Panc1 (cell line): ENCODE data around the gene GFER. TPM values are rescaled to one million over a fixed set of nuclear protein-coding genes. Genes with fewer than 3 reads are reported as not detected.
"Not testable (repeated sequence)": the region's sequence is repeated elsewhere in the genome, so short reads cannot be mapped to it uniquely, and the experiment has no call there.

Source experiments
- ATAC-seq: fragments of 200-7000 bp; cut with Tn5 transposase; 2 replicates; pipeline ENCODE4 v1.9.1; 2020; ENCODE audit warnings: mild to moderate bottlenecking, moderate library complexity
- BruUV-seq: library from RNA; stranded (reverse); fragments of 400-500 nt; replicated peaks from 2 replicates; lab custom pipeline; 2021; lab: Mats Ljungman, UMichigan
- CTCF ChIA-PET: fragments of 300-600 bp; sonication (Branson Sonifier 250); formaldehyde crosslinking; loops from one replicate; lab custom pipeline; 2022; ENCODE audit warnings: antibody characterized with exemption; lab: Charles Lee
- POLR2A ChIA-PET: fragments of 300-600 bp; sonication (Branson Sonifier 250); formaldehyde crosslinking; loops from one replicate; lab custom pipeline; 2022; ENCODE audit warnings: antibody characterized with exemption; lab: Charles Lee
- DNase-seq: peaks from one replicate; pipeline ENCODE4 v3.0.0-alpha.2; 2010; ENCODE audit warnings: low read depth, low spot score
- H3K27ac ChIP-seq: 2 replicates; pipeline ENCODE4 v1.5.1; 2011; ENCODE audit warnings: mild to moderate bottlenecking, low read length, inconsistent platforms
- H3K27me3 ChIP-seq: fragments of 200-500 bp; sonication (Bioruptor generic); 2 replicates; pipeline ENCODE4 v1.6.0; 2014; ENCODE audit warnings: low read length, inconsistent platforms; ENCODE audit not compliant: control insufficient read depth, insufficient read depth
- H3K36me3 ChIP-seq: fragments of 200-500 bp; sonication (Bioruptor generic); 2 replicates; pipeline ENCODE4 v1.5.1; 2014; ENCODE audit warnings: inconsistent platforms, mild to moderate bottlenecking, low read length, moderate library complexity; ENCODE audit not compliant: control insufficient read depth, insufficient read depth
- H3K4me1 ChIP-seq: 2 replicates; pipeline ENCODE4 v1.5.1; 2011; ENCODE audit warnings: inconsistent platforms, mild to moderate bottlenecking, low read length, moderate library complexity; ENCODE audit not compliant: control insufficient read depth, insufficient read depth
- H3K4me3 ChIP-seq, 2 experiments: 2 replicates each; pipeline ENCODE4 v1.5.1; 2011 to 2012; ENCODE audit warnings: low read depth in 2 of 2, low read length in 2 of 2, mild to moderate bottlenecking in 2 of 2, inconsistent platforms in 1 of 2, moderate library complexity in 1 of 2
- H3K9me3 ChIP-seq: fragments of 200-500 bp; sonication (Bioruptor generic); 2 replicates; pipeline ENCODE4 v1.5.1; 2014; ENCODE audit warnings: low read depth, mild to moderate bottlenecking, inconsistent platforms, low read length, moderate library complexity; ENCODE audit not compliant: control insufficient read depth, insufficient read depth
- POLR2AphosphoS5 ChIP-seq: IDR thresholded peaks from 2 replicates; pipeline ENCODE4 v1.6.1; 2012; ENCODE audit warnings: mild to moderate bottlenecking, low read depth, low read length, moderate library complexity
- SIN3A ChIP-seq: IDR thresholded peaks from 2 replicates; pipeline ENCODE4 v1.6.1; 2012; ENCODE audit warnings: low read depth, mild to moderate bottlenecking, low read length, moderate library complexity, borderline replicate concordance; ENCODE audit not compliant: insufficient read depth
- TCF7L2 ChIP-seq: IDR thresholded peaks from 2 replicates; pipeline ENCODE4 v1.6.1; 2011; ENCODE audit warnings: mild to moderate bottlenecking, low read depth, low read length, inconsistent platforms
- in situ Hi-C: cut with HindIII; loops from 2 replicates; pipeline ENCODE4 v1.10.0; 2016; ENCODE audit warnings: low sequenced_read_pairs, low pct_unique_long_range_greater_than_20kb
- intact Hi-C: fragments of 100-400 bp; cut with micrococcal nuclease; formaldehyde crosslinking; loops from one replicate; pipeline ENCODE4 v1.10.0; 2022; ENCODE audit not compliant: unreplicated experiment
- total RNA-seq: library from RNA; stranded (reverse); gene quantifications from one replicate; pipeline ENCODE4 v1.2.1, GENCODE V29; 2021; ENCODE audit not compliant: unreplicated experiment
- TF ChIP-seq, protein P1 (sequence below): fragments of 450-650 bp; IDR thresholded peaks from 2 replicates; pipeline ENCODE4 v1.5.1; 2017; ENCODE audit warnings: mild to moderate bottlenecking
- TF ChIP-seq, protein P2 (sequence below), 2 experiments: IDR thresholded peaks; 2 replicates each; pipeline ENCODE4 v1.6.1; 2011 to 2012; ENCODE audit warnings: low read depth in 2 of 2, control low read depth in 1 of 2, low read length in 1 of 2, mild to moderate bottlenecking in 1 of 2, moderate library complexity in 1 of 2; ENCODE audit not compliant: insufficient read depth in 1 of 2

The GFER gene
- total RNA-seq, 1 experiment from 2014 or later: 49.2 TPM

DNA sequence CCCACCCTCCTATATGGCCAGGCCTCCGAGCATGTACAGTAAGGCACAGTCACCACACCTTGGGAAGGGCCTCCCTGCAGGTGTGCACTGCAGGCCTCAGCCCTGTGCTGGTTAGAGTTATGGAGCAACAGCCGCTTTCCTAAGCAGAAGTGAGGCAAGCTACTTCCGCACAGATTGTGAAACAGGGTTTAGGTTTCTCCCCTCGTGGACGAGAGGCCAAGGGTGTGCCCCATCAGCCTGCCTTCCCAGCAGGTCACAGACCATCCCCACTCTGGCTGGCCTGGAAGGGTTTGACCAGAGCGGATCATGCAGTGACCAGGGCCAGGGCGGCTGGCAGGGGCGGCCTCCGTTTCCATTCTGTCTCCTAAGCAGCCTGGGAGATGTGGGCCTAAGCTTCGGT, 45.7 kb upstream of the GFER start:
- intact Hi-C loops (no loop called here), in situ Hi-C loops (no loop called here)
- Histone ChIP-seq H3K4me1 (peaks cover 11% of the 10 kb centered on the region), H3K36me3 (no peaks in the 10 kb centered on the region; the same call in 1 of the 2 replicates), H3K27ac (no peak overlapping the region), H3K9me3 (no peaks in the 10 kb centered on the region), H3K27me3 (no peaks in the 10 kb centered on the region), H3K4me3 (no peak overlapping the region)
- BruUV-seq: no TSS peak
- DNase-seq: no peak
- ATAC-seq: no peak
- ChIA-PET CTCF (no interaction called here), POLR2A (no interaction called here)
- TF ChIP-seq TCF7L2: no peak
- TF ChIP-seq, protein P1, sequence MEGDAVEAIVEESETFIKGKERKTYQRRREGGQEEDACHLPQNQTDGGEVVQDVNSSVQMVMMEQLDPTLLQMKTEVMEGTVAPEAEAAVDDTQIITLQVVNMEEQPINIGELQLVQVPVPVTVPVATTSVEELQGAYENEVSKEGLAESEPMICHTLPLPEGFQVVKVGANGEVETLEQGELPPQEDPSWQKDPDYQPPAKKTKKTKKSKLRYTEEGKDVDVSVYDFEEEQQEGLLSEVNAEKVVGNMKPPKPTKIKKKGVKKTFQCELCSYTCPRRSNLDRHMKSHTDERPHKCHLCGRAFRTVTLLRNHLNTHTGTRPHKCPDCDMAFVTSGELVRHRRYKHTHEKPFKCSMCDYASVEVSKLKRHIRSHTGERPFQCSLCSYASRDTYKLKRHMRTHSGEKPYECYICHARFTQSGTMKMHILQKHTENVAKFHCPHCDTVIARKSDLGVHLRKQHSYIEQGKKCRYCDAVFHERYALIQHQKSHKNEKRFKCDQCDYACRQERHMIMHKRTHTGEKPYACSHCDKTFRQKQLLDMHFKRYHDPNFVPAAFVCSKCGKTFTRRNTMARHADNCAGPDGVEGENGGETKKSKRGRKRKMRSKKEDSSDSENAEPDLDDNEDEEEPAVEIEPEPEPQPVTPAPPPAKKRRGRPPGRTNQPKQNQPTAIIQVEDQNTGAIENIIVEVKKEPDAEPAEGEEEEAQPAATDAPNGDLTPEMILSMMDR: no peak
- TF ChIP-seq, protein P2, sequence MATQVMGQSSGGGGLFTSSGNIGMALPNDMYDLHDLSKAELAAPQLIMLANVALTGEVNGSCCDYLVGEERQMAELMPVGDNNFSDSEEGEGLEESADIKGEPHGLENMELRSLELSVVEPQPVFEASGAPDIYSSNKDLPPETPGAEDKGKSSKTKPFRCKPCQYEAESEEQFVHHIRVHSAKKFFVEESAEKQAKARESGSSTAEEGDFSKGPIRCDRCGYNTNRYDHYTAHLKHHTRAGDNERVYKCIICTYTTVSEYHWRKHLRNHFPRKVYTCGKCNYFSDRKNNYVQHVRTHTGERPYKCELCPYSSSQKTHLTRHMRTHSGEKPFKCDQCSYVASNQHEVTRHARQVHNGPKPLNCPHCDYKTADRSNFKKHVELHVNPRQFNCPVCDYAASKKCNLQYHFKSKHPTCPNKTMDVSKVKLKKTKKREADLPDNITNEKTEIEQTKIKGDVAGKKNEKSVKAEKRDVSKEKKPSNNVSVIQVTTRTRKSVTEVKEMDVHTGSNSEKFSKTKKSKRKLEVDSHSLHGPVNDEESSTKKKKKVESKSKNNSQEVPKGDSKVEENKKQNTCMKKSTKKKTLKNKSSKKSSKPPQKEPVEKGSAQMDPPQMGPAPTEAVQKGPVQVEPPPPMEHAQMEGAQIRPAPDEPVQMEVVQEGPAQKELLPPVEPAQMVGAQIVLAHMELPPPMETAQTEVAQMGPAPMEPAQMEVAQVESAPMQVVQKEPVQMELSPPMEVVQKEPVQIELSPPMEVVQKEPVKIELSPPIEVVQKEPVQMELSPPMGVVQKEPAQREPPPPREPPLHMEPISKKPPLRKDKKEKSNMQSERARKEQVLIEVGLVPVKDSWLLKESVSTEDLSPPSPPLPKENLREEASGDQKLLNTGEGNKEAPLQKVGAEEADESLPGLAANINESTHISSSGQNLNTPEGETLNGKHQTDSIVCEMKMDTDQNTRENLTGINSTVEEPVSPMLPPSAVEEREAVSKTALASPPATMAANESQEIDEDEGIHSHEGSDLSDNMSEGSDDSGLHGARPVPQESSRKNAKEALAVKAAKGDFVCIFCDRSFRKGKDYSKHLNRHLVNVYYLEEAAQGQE (IDR thresholded peaks at IDR 0.05; ENCODE audit: insufficient read depth in 1 of 2, low read depth in 2 of 2, low read length in 1 of 2): no peak
- no peak for TF ChIP-seq POLR2AphosphoS5
- no peak for TF ChIP-seq SIN3A

DNA sequence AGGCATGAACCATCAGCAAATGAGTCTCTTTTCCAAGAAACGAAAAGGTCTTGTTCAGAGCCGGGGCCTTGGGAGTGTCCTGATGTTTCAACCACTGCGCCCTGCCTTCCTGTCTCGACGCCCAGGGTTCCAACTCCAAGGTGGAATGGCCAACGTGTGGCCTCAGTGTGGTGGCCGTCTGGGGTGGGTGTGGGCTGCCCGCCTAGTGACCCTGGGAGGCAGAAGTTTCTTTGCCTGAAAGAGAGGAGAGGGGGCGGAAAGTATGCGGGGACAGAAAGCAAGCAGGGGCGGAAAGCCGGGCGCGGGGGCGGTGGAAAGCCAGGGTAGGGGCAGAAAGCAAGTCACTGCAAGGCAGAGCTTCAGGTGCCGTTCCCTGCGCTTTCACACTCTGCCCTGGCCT, 45.1 kb upstream of the GFER start:
- ATAC-seq: no peak
- H3K4me1 ChIP-seq: peaks cover 11% of the 10 kb centered on the region
- no peaks in the 10 kb centered on the region for H3K9me3 ChIP-seq
- intact Hi-C loops (no loop called here), in situ Hi-C loops (no loop called here)
- no peak overlapping the region for H3K4me3 ChIP-seq
- DNase-seq: no peak
- TF ChIP-seq, protein P2 (IDR thresholded peaks at IDR 0.05; ENCODE audit: insufficient read depth in 1 of 2, low read depth in 2 of 2, low read length in 1 of 2): no peak
- TF ChIP-seq TCF7L2 (no peak), POLR2AphosphoS5 (no peak), SIN3A (no peak)
- TF ChIP-seq, protein P1: no peak
- ChIA-PET POLR2A (no interaction called here), CTCF (no interaction called here)
- no peaks in the 10 kb centered on the region for H3K27me3 ChIP-seq
- H3K36me3 ChIP-seq: no peaks in the 10 kb centered on the region; the same call in 1 of the 2 replicates
- BruUV-seq: no TSS peak
- H3K27ac ChIP-seq: no peak overlapping the region

DNA sequence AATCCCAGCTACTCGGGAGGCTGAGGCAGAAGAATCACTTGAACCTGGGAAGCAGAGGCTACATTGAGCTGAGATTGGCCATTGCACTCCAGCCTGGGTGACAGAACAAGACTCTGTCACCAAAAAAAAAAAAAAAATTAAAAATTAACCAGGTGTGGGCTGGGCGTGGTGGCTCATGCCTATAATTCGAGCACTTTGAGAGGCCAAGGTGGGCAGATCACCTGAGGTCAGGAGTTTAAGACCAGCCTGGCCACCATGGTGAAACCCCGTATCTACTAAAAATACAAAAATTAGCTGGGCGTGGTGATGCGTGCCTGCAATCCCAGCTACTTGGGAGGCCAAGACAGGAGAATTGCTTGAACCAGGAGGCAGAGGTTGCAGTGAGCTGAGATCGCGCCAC, 44.2 kb upstream of the GFER start:
- ATAC-seq, DNase-seq, intact Hi-C loops, H3K27me3 ChIP-seq, H3K4me3 ChIP-seq, H3K9me3 ChIP-seq, H3K27ac ChIP-seq, POLR2A ChIA-PET, in situ Hi-C loops, BruUV-seq, H3K36me3 ChIP-seq: not testable (repeated sequence)
- CTCF ChIA-PET: interaction anchor here (0.7 kb wide), 2 partner anchors 18 to 25 kb away, joined by 3 read pairs; no protein-coding TSS in a partner anchor
- H3K4me1 ChIP-seq: peaks cover 11% of the 10 kb centered on the region
